NCI-H1105 (cell line): ENCODE results near the gene ZNF329.

Source experiments
- DNase-seq: peaks from one replicate; lab custom pipeline; 2025; lab: John Stamatoyannopoulos, UW

The ZNF329 gene

GRCh38 chr19:58118979-58119733, 31.4 kb downstream of the ZNF329 start:
- DNase-seq: no peak

GRCh38 chr19:58117841-58118575, 32.6 kb downstream of the ZNF329 start:
- DNase-seq: no peak

- DNase-seq: no peak
Measured at GRCh38 chr19:58108546-58108817, 42.1 kb downstream of the ZNF329 start.

GRCh38 chr19:58107778-58108545, 42.6 kb downstream of the ZNF329 start:
- no peak for DNase-seq

- no peak for DNase-seq
Measured at GRCh38 chr19:58098682-58098998, 51.9 kb downstream of the ZNF329 start.

GRCh38 chr19:58097781-58098681, 52.6 kb downstream of the ZNF329 start, which contains the start of gene ZSCAN18:
TSS of gene ZSCAN18 (minus strand) at chr19:58098231. CDS start at chr19:58090267, 7,964 bp downstream.
- peak; percentile 95 for DNase-seq

- DNase-seq: no peak
Measured at GRCh38 chr19:58097349-58097748, 53.2 kb downstream of the ZNF329 start.

GRCh38 chr19:58096884-58097283, 53.7 kb downstream of the ZNF329 start:
- no peak for DNase-seq

GRCh38 chr19:58095328-58095727, 55.3 kb downstream of the ZNF329 start:
- DNase-seq: no peak

- no peak for DNase-seq
Measured at GRCh38 chr19:58093071-58093470, 57.5 kb downstream of the ZNF329 start.

GRCh38 chr19:58091251-58091995, 59.2 kb downstream of the ZNF329 start:
- DNase-seq: no peak

- no peak for DNase-seq
Measured at GRCh38 chr19:58089846-58090245, 60.7 kb downstream of the ZNF329 start.

GRCh38 chr19:58088521-58089052, 62.0 kb downstream of the ZNF329 start:
- DNase-seq: no peak

- no peak for DNase-seq
Measured at GRCh38 chr19:58086825-58087710, 63.5 kb downstream of the ZNF329 start.

GRCh38 chr19:58085348-58085875, 65.2 kb downstream of the ZNF329 start:
- DNase-seq: no peak

- DNase-seq: no peak
Measured at GRCh38 chr19:58084596-58085347, 65.8 kb downstream of the ZNF329 start.

- DNase-seq: no peak
Measured at GRCh38 chr19:58083021-58083420, 67.6 kb downstream of the ZNF329 start.

- no peak for DNase-seq
Measured at GRCh38 chr19:58079792-58080191, 70.8 kb downstream of the ZNF329 start.
